Breast epithelium (tissue), 4 donors: Measurements from ENCODE around the gene DNAH3. TPM values are rescaled to one million over a fixed set of nuclear protein-coding genes. Genes with fewer than 3 reads are reported as not detected.

Source experiments
- DNase-seq, 2 donors: peaks; one replicate each; pipeline ENCODE4 v3.0.0-alpha.2; 2019; ENCODE audit warnings: low spot score in 2 of 2
- H3K27ac ChIP-seq, 2 donors: fragments of 200-600 bp; sonication (generic) in 1 of 2; one replicate each; pipeline ENCODE4 v1.5.1; 2016 to 2019; ENCODE audit warnings: mild to moderate bottlenecking in 1 of 2
- H3K27me3 ChIP-seq, 2 donors: fragments of 200-600 bp; sonication (generic) in 1 of 2; one replicate each; pipeline versions ENCODE4 v1.5.1 to v1.6.0; 2017 to 2019; ENCODE audit warnings: control low read depth in 1 of 2, mild to moderate bottlenecking in 1 of 2
- H3K36me3 ChIP-seq: fragments of 200-600 bp; one replicate; pipeline ENCODE4 v1.5.1; 2019
- H3K4me1 ChIP-seq, 2 donors: fragments of 200-600 bp; sonication (generic); one replicate each; pipeline ENCODE4 v1.5.1; 2016 to 2019; ENCODE audit warnings: control low read depth in 1 of 2
- H3K4me3 ChIP-seq, 3 donors: fragments of 200-600 bp; sonication (generic); 1 replicate in 2 of 3; 2 replicates in 1 of 3; pipeline ENCODE4 v1.5.1; 2016 to 2019; ENCODE audit warnings: mild to moderate bottlenecking in 3 of 3, moderate library complexity in 2 of 3
- H3K9me3 ChIP-seq, 2 donors: fragments of 200-600 bp; sonication (generic) in 1 of 2; one replicate each; pipeline ENCODE4 v1.5.1; 2016 to 2019; ENCODE audit warnings: control low read depth in 1 of 2
- POLR2A ChIP-seq: fragments of 450-650 bp; IDR thresholded peaks from one replicate; pipeline ENCODE4 v1.6.1; 2016; ENCODE audit warnings: antibody characterized with exemption, mild to moderate bottlenecking, moderate library complexity
- POLR2AphosphoS5 ChIP-seq, 3 donors: sonication (generic); formaldehyde crosslinking; IDR thresholded peaks; one replicate each; pipeline ENCODE4 v1.6.1; 2017; ENCODE audit warnings: antibody characterized with exemption in 3 of 3
- intact Hi-C: fragments of 100-400 bp; cut with DNase I; formaldehyde crosslinking; loops from one replicate; pipeline ENCODE4 v1.15.1; 2023; ENCODE audit warnings: low total_unique reads
- total RNA-seq, 3 donors: library from RNA; depleted of rRNA; stranded (reverse); fragments of >200 nt; gene quantifications; one replicate each; pipeline ENCODE4 v1.1.0, GENCODE V29; 2016
- TF ChIP-seq, protein P1 (sequence below), 3 donors: fragments of 450-650 bp; IDR thresholded peaks; one replicate each; pipeline ENCODE4 v1.5.1; 2016 to 2017; ENCODE audit warnings: antibody characterized with exemption in 3 of 3, mild to moderate bottlenecking in 3 of 3, moderate library complexity in 3 of 3

Gene DNAH3
- total RNA-seq, 3 donors from 2014 or later, result under 0.01 to 0.59 TPM; not detected in 1

DNA sequence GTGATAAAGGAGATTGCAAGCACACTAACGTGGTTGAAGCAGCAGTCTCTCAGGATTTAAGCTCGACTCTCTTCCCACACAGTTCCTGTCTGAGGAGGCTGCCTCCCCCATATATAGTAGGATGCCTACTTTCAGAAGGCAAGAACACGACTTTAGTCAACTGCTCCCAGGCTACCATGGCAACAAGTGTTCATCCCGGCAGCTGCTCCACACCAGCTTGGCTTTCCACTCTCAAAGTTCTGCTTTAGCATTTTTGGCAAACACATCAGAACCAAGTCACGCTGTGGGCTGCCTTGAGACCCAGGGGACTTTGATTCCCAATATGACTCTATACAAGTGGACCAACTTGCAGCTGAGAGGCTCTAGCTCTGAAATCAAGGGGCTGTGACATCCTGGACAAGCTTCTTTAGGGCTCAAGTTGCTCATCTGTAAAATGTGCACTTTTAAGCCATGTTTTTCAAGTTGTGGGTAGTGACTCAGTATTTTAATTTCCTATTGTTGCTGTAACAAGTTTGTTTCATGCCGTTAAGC lies 44.2 kb upstream of the DNAH3 start:
- Histone ChIP-seq H3K4me1 (no peaks in the 10 kb centered on the region), H3K27me3 (no peaks in the 10 kb centered on the region), H3K9me3 (no peaks in the 10 kb centered on the region), H3K27ac (no peak overlapping the region), H3K36me3 (no peaks in the 10 kb centered on the region), H3K4me3 (no peak overlapping the region)
- intact Hi-C loops, result no loop called here
- no peak for TF ChIP-seq POLR2AphosphoS5 (IDR thresholded peaks at IDR 0.05)
- TF ChIP-seq, protein P1, sequence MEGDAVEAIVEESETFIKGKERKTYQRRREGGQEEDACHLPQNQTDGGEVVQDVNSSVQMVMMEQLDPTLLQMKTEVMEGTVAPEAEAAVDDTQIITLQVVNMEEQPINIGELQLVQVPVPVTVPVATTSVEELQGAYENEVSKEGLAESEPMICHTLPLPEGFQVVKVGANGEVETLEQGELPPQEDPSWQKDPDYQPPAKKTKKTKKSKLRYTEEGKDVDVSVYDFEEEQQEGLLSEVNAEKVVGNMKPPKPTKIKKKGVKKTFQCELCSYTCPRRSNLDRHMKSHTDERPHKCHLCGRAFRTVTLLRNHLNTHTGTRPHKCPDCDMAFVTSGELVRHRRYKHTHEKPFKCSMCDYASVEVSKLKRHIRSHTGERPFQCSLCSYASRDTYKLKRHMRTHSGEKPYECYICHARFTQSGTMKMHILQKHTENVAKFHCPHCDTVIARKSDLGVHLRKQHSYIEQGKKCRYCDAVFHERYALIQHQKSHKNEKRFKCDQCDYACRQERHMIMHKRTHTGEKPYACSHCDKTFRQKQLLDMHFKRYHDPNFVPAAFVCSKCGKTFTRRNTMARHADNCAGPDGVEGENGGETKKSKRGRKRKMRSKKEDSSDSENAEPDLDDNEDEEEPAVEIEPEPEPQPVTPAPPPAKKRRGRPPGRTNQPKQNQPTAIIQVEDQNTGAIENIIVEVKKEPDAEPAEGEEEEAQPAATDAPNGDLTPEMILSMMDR (IDR thresholded peaks at IDR 0.05), result no peak
- TF ChIP-seq POLR2A, result no peak
- DNase-seq, result no peak

DNA sequence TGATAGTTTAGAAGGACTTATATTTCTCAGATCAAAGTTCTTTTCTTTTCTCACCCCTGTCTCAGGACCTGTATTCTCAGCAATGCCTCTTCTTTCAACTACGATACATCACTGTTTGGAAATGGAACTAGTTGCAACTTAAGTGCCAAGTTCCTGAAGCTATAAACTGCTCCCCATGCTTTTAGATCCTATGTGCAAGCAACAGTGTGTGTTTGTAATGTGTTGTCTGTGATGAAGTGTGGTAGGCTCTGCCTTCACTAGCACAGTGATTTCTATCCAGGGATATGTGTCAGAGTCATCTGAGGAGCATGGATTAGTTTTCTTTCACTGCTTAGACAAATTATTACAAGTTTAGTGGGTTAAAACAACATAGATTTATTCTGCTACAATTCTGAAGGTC lies 42.3 kb upstream of the DNAH3 start:
- Histone ChIP-seq H3K4me3 (no peak overlapping the region), H3K36me3 (no peaks in the 10 kb centered on the region), H3K27ac (no peak overlapping the region), H3K4me1 (no peaks in the 10 kb centered on the region), H3K9me3 (no peaks in the 10 kb centered on the region), H3K27me3 (no peaks in the 10 kb centered on the region)
- intact Hi-C loops, result no loop called here
- TF ChIP-seq, protein P1 (IDR thresholded peaks at IDR 0.05), result no peak
- TF ChIP-seq POLR2AphosphoS5 (IDR thresholded peaks at IDR 0.05), result no peak
- TF ChIP-seq POLR2A, result no peak
- no peak for DNase-seq

DNA sequence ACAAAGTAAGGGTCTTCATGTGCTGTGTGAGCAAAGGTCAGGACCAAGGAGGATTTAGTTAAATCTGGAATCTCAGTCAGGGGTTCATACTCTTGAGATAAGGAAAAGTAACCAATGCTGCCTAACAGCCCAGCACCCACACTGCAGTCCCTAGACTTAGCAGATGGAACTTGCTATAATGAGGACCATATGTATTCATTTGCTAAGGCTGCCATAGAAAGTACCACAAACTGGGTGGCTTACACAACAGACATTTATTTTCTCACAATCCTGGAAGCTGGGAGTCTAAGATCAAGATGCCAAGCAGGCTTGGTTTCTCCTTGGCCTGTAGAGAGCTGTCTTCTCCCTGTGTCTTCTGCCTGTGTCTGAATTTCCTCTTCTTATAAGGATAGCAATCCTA lies 40.0 kb upstream of the DNAH3 start:
- H3K4me1 ChIP-seq, result no peaks in the 10 kb centered on the region
- H3K27me3 ChIP-seq, result no peaks in the 10 kb centered on the region
- TF ChIP-seq POLR2A (no peak), POLR2AphosphoS5 (IDR thresholded peaks at IDR 0.05) (no peak)
- TF ChIP-seq, protein P1 (IDR thresholded peaks at IDR 0.05), result no peak
- no peak overlapping the region for H3K4me3 ChIP-seq
- no peak for DNase-seq
- H3K27ac ChIP-seq, result no peak overlapping the region
- no peaks in the 10 kb centered on the region for H3K9me3 ChIP-seq
- intact Hi-C loops, result no loop called here
- no peaks in the 10 kb centered on the region for H3K36me3 ChIP-seq

DNA sequence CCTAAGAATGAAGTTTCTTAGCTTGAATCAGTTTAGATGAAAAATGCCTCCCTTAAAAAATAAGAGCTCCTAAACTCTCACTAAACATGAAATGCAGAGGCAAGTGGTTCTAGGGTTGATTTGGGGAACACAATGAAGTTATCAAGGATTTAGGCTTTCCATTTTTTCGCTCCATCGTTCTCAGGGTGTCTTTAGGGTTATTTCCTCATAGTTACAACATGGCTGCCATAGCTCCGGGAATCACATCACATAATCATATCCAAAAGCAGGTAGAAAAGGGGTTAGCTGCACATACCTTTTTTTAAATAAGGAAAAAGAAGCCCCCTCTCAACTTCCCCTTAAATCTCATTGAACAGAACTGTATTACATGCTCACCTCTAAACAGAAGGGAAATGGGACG lies 39.4 kb upstream of the DNAH3 start:
- Histone ChIP-seq H3K9me3 (no peaks in the 10 kb centered on the region), H3K36me3 (no peaks in the 10 kb centered on the region), H3K27ac (no peak overlapping the region), H3K4me1 (no peaks in the 10 kb centered on the region), H3K27me3 (no peaks in the 10 kb centered on the region), H3K4me3 (no peak overlapping the region)
- TF ChIP-seq POLR2A (no peak), POLR2AphosphoS5 (IDR thresholded peaks at IDR 0.05) (no peak)
- TF ChIP-seq, protein P1 (IDR thresholded peaks at IDR 0.05), result no peak
- DNase-seq, result no peak
- intact Hi-C loops, result no loop called here

DNA sequence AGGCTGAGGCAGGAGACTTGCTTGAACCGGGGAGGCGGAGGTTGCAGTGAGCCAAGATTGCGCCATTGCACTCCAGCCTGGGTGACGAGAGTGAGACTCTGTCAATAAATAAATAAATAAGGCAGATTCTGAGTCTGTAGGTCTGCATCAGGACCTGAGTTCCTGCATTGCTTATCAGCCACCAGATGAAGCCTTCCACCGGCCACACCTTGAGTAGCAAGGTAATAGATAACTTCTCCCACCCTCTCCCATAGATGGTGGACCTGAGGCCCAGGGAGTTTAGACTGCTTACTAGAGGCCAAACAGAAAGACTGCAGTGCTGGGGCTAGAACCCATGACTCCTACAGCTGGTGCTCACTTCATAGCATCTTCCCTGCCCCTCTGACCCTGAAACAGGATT lies 38.7 kb upstream of the DNAH3 start:
- TF ChIP-seq POLR2A (no peak), POLR2AphosphoS5 (IDR thresholded peaks at IDR 0.05) (no peak)
- TF ChIP-seq, protein P1 (IDR thresholded peaks at IDR 0.05), result no peak
- Histone ChIP-seq H3K36me3 (no peaks in the 10 kb centered on the region), H3K27ac (no peak overlapping the region), H3K9me3 (no peaks in the 10 kb centered on the region), H3K4me1 (no peaks in the 10 kb centered on the region), H3K4me3 (no peak overlapping the region), H3K27me3 (no peaks in the 10 kb centered on the region)
- intact Hi-C loops, result no loop called here
- no peak for DNase-seq
